Ovary (tissue), 9 donors: Measurements from ENCODE around the gene CELF3. TPM values are rescaled to one million over a fixed set of nuclear protein-coding genes. Genes with fewer than 3 reads are reported as not detected.

ENCODE experiments used
- DNase-seq, 5 donors: peaks; one replicate each; pipeline ENCODE4 v3.0.0-alpha.2; 2019 to 2020
- H3K27ac ChIP-seq, 2 donors: fragments of 200-600 bp; one replicate each; pipeline versions ENCODE4 v1.5.1 to v1.8.0; 2019 to 2022
- H3K27me3 ChIP-seq: fragments of 200-600 bp; one replicate; pipeline ENCODE4 v1.8.0; 2022
- H3K36me3 ChIP-seq: fragments of 200-600 bp; sonication (generic); one replicate; pipeline ENCODE4 v1.5.1; 2019
- H3K4me1 ChIP-seq: one replicate; pipeline ENCODE4 v1.8.1; 2013; ENCODE audit warnings: mild to moderate bottlenecking, moderate library complexity; ENCODE audit not compliant: insufficient read depth
- H3K4me3 ChIP-seq: fragments of 200-600 bp; sonication (generic); one replicate; pipeline ENCODE4 v1.5.1; 2017
- H3K9me3 ChIP-seq, 2 donors: fragments of 200-600 bp in 1 of 2; sonication (generic) in 1 of 2; one replicate each; pipeline versions ENCODE4 v1.5.1 to v1.8.1; 2013 to 2019; ENCODE audit warnings: mild to moderate bottlenecking in 1 of 2, moderate library complexity in 1 of 2
- EP300 ChIP-seq: sonication (generic); formaldehyde crosslinking; IDR thresholded peaks from one replicate; pipeline ENCODE4 v1.6.1; 2017; ENCODE audit warnings: antibody characterized with exemption
- POLR2A ChIP-seq: fragments of 450-650 bp; IDR thresholded peaks from one replicate; pipeline ENCODE4 v1.6.1; 2017; ENCODE audit warnings: antibody characterized with exemption, mild to moderate bottlenecking, moderate library complexity
- WGBS, 3 donors: extraction: QIAGEN DNeasy Blood & Tissue Kit in 1 of 3; methylation state at CpG; one replicate each; pipeline versions ENCODE4 v1.1.5 to v1.1.7; 2013 to 2017; 5-methylcytosine and 5-hydroxymethylcytosine counted together
- intact Hi-C, 4 donors: fragments of 100-400 bp; cut with DNase I; formaldehyde crosslinking; loops; one replicate each; pipeline versions ENCODE4 v1.11.0 to v1.15.1; 2022 to 2023
- polyA plus RNA-seq, 2 donors: library from polyadenylated mRNA; stranded (reverse); fragments of 200-250 nt in 1 of 2; fragments of 350-450 nt in 1 of 2; fragmentation: Illumina TruSeq in 1 of 2; extraction: RNeasy Lipid Tissue Mini Kit (QIAGEN cat#74804) in 1 of 2; gene quantifications; one replicate each; pipeline ENCODE4 v1.2.3, GENCODE V29; 2013 to 2014
- total RNA-seq, 7 donors: library from RNA; depleted of rRNA in 2 of 7; stranded (reverse); fragments of >200 nt in 2 of 7; fragmentation: NEBNext Ultra II Directional in 3 of 7; extraction: Animal tissue kit (Norgen Biotek cat#: 25700) in 3 of 7; gene quantifications; one replicate each; pipeline versions ENCODE4 v1.1.0 to v1.2.4, GENCODE V29; 2016 to 2023
- TF ChIP-seq, protein P1 (sequence below), 3 donors: fragments of 450-650 bp in 2 of 3; fragments of 200-600 bp in 1 of 3; IDR thresholded peaks; one replicate each; pipeline versions ENCODE4 v1.5.1 to v1.8.0; 2016 to 2022; ENCODE audit warnings: antibody characterized with exemption in 3 of 3, mild to moderate bottlenecking in 1 of 3
- donor health status: DM: no; HTN: no; CAD: no; lungs with moderate emphysema.
- donor health status: DM: no; HTN: no; CAD: no.
- donor health status: Bipolar disorder and iron deficiency.
- donor health status: DM: yes; HTN: yes; CAD: no.
- donor health status: DM: no; HTN: no; CAD: no.
- donor health status: DM: yes; HTN: yes; CAD: no.

Gene CELF3
- total and polyA plus RNA-seq, 9 donors: 0.57 TPM; not detected in 8

DNA sequence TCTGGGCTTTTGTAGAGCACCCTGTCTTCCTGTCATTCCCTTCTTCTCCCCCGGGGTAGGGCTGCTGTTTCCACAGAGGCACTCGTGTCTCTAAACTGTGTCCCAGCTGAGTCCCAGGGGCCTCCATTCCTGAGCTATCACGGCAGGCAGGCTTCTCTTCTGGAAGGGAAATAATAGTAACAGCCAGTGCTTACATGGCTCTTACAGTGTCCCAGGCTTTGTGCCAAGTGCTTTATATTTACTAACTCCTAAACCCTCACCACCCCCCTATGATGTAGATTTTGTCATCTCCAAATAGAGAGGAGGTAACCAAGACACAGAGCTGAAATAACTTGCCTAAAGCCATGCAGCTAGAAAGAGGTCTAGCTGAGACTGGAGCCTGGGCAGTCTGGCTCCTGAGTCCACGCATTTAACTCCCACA, 1.4 kb upstream of the CELF3 start:
- intact Hi-C loops: no loop called here
- TF ChIP-seq POLR2A (no peak), EP300 (no peak)
- TF ChIP-seq, protein P1, sequence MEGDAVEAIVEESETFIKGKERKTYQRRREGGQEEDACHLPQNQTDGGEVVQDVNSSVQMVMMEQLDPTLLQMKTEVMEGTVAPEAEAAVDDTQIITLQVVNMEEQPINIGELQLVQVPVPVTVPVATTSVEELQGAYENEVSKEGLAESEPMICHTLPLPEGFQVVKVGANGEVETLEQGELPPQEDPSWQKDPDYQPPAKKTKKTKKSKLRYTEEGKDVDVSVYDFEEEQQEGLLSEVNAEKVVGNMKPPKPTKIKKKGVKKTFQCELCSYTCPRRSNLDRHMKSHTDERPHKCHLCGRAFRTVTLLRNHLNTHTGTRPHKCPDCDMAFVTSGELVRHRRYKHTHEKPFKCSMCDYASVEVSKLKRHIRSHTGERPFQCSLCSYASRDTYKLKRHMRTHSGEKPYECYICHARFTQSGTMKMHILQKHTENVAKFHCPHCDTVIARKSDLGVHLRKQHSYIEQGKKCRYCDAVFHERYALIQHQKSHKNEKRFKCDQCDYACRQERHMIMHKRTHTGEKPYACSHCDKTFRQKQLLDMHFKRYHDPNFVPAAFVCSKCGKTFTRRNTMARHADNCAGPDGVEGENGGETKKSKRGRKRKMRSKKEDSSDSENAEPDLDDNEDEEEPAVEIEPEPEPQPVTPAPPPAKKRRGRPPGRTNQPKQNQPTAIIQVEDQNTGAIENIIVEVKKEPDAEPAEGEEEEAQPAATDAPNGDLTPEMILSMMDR (IDR thresholded peaks at IDR 0.05): no peak
- Histone ChIP-seq H3K9me3 (no peaks in the 10 kb centered on the region), H3K4me3 (no peak overlapping the region), H3K27ac (no peak overlapping the region), H3K27me3 (no peaks in the 10 kb centered on the region), H3K4me1 (peaks cover 9% of the 10 kb centered on the region), H3K36me3 (no peaks in the 10 kb centered on the region)
- WGBS, 3 donors: 35 to 52% (median 36%) methylated on average over 4 of the region's 4 CpGs
- DNase-seq: no peak

DNA sequence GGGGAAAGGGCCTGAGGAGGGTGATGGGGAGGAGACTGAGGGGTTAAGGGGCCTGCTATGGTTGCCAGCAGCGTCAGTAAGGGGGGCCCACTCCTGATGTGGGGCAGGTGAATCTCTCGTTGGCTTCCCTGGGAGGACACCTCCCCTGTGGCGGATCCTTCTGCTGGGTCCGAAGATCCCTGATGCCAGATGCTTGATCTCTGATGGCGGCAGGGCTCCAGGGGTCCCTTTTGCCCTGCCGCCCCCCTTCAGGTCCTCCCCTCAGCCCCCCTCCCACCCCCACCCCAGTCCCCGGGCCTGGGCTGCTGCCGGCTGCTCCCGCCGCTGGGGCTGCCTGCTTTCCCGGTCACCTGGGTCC, 219 bp downstream of the CELF3 start:
- peaks cover 5% of the 10 kb centered on the region for H3K4me1 ChIP-seq
- WGBS, 3 donors: 5 to 14% (median 8%) methylated on average over 5 to 11 of the region's 11 CpGs
- DNase-seq: no peak
- no peak overlapping the region for H3K27ac ChIP-seq
- no peak overlapping the region for H3K4me3 ChIP-seq
- intact Hi-C loops: no loop called here
- H3K9me3 ChIP-seq: no peaks in the 10 kb centered on the region
- H3K27me3 ChIP-seq: no peaks in the 10 kb centered on the region
- H3K36me3 ChIP-seq: no peaks in the 10 kb centered on the region
- TF ChIP-seq EP300 (no peak), POLR2A (no peak)
- TF ChIP-seq, protein P1 (IDR thresholded peaks at IDR 0.05): no peak

DNA sequence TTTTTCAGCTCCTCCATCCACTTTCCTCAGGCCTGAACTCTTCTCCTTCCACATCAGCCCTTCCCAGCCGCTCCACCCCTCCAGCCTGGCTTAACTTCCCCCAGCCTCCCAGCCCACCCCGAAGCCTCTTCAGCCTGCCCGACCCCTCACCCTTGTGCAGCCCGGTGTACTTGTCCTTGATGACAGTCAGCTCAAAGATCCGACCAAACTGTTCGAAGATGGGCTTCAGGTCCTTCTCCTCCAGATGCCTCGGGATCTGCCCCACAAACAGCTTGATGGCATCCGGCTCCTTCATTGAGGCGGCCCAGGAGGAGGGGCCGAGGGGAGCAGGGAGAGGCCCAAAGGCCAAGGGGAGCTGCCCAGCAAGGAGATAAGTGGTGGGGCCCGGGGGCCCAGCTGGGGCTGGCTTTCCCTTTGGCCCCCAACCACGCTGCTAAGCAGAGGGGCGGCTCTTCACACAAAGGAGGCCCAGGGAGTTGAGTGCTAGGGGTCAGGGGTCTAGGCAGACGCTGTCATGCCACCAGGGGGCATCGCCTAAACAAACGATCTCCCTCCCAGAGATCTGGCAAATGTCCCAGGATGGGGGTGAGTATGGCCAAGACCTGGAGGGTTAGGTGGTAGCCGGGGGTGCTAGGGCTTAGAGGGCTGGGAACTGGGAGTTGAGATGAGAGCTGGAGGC, 738 bp downstream of the CELF3 start:
- intact Hi-C loops: no loop called here
- WGBS, 3 donors: 23 to 34% (median 29%) methylated on average over 17 of the region's 17 CpGs
- Histone ChIP-seq H3K4me1 (peaks cover 5% of the 10 kb centered on the region), H3K27me3 (no peaks in the 10 kb centered on the region), H3K4me3 (no peak overlapping the region), H3K36me3 (no peaks in the 10 kb centered on the region), H3K9me3 (no peaks in the 10 kb centered on the region), H3K27ac (no peak overlapping the region)
- TF ChIP-seq, protein P1 (IDR thresholded peaks at IDR 0.05): no peak
- DNase-seq: no peak

DNA sequence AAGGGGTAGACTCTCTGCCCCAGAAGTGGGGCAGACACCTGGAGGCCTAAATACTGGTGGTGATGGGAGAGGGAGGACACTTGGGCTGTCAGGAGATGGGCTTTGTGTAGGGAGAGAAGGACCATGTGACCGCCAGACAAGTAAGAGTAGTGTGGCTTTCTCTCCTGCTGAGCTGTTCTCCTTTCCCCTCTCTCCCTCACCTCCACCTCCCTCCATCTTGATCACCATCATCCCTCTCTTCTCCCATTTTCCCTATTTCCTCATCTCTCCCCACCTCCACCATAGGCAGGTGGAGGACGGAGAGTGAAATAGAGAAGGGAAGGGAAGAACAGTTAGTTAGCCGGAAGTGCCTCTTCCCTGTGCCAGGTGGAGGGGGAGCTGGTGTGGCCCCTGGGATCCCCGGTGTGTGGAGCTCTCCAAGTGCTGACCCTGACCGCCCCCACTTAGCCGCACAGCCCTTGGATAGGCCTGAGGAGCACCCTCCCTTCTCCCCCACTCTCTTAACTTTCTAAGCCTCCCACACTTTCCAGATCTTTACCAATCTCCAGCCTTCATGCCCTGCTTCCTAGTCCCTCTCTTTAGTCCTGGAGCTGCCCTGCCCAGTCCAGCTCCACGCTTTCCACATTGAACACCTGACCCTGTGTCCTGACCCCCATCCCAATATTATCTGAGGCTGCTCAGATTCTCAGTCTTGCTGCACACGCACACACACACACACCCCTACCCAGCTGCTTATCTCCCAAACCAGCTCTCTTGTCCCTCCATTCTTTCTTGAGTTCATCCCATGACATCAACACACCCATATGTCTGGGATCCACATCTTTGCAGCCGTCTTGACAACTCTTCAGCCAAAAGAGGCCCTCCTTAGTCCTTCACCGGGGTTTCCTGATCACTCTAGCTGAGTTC, 1.5 kb downstream of the CELF3 start:
- no peaks in the 10 kb centered on the region for H3K9me3 ChIP-seq
- H3K4me1 ChIP-seq: peaks cover 3% of the 10 kb centered on the region
- WGBS, 3 donors: 48 to 50% (median 48%) methylated on average over 10 of the region's 10 CpGs

More for the DNA sequence above, 1.5 kb downstream of the CELF3 start:
- Histone ChIP-seq H3K4me3 (no peak overlapping the region), H3K27me3 (no peaks in the 10 kb centered on the region), H3K27ac (no peak overlapping the region), H3K36me3 (no peaks in the 10 kb centered on the region)
- intact Hi-C loops: no loop called here
- TF ChIP-seq EP300: no peak
- no peak for TF ChIP-seq POLR2A
- TF ChIP-seq, protein P1 (IDR thresholded peaks at IDR 0.05): no peak
- DNase-seq: no peak
